ENCODE measurements around the gene PSMB11. TPM values are rescaled to one million over a fixed set of nuclear protein-coding genes. Genes with fewer than 3 reads are reported as not detected.

PSMB11 gene
- total RNA-seq, 6 experiments from 2014 or later, result 0.12 TPM; not detected in 5

DNA sequence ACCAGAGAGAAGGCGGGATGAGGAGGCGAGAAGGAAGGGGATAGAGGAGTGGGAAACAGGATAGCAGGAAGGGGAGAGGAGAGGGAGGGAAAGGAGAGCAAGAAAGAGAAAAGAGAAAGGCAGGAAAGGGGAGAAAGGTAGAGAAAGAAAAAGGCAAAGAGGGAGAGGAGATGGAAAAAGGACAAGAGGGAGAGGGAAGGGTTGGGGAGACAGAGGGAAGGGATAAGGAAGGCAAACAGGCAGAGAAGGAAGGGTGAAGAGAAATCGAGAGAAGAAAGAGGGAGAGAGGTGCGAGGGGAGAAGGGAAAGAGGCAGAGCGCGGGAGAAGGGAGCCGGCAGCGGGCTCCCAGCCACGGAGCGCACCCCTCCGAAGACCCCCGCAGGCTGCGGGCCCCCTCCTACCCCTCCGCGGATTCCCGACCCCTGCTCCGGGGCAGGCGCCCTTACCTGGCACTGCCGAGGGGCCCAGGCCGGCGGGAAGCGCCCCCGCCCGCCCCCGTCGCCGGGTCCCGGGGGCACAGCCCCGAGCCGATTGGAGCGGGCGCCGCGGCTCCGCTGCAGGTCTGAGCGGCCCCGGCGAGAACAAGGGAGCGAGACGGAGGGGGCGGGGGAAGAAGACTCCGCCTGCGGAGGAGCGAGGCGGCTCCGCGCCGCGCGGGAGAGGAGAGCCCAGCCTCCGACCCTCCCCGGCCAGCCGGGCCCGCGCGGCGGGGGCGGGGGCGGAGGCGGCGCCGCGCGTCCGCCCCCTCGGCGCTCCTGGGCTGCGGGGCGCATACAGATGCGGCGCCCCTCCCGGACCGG, 15.1 kb downstream of the PSMB11 start, which contains the start of gene CDH24:
CDH24 (minus strand) TSS at position 565 of the 801 bp plus-strand sequence. CDS start 1,787 bp downstream, outside the sequence.
- peak within 1 kb of the TSS; percentile 73 for H3K27ac Mint-ChIP-seq
- DNase-seq, result peak; percentile 26
- peaks cover 6% of the 10 kb centered on the region for H3K27me3 Mint-ChIP-seq (ENCODE audit: insufficient read depth)
- H3K9me3 Mint-ChIP-seq, result no peaks in the 10 kb centered on the region
- H3K36me3 Mint-ChIP-seq (ENCODE audit: low read depth), result peaks cover 9% of the 10 kb centered on the region
- peaks cover 39% of the 10 kb centered on the region for H3K4me1 Mint-ChIP-seq (ENCODE audit: low read depth)
- no peak for TF ChIP-seq CTCF (IDR thresholded peaks at IDR 0.05)
- peak within 1 kb of the TSS; percentile 88 for H3K4me3 Mint-ChIP-seq

DNA sequence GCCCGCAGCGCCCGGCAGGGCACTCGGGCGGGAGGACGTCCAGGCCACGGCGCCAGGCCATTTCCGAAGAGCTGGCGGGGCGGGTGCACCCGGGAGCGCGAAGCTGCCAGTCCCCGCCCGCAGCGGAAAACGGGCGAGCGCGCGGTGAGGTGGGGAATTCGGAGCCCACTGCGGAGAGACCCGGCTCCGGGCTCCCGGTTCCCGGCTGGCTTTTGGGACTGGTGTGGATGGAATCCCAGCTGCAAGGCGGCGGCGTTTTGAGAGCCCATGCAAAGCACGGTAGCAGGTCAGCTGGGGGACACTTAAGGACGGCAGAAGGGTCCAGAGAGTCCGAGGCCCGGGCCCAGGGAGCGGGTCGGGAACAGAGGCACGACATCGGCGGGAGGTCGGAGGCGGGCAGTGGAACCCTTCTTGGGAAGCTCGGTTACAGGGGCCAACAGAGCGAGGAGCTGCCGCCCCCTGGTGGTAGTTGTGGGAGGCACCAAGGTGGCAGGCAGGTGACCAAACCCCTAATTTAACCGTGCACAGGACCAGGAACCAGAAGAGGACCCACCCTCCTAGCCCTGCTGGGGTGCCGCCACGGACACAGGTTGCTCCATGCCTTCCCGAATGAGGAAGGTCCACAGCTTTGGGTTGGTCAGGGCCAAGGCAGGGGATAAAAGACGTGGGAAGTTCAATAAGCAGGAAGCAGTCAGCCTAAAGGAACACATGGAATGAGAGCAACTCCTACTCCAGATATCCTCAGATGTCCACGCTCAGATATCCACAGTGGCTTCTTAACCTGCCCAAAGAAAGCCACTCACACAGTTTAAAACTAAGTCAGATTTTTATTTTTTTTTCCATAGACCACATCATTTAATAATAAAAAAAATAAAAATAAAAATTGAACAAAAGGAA, 16.0 kb downstream of the PSMB11 start:
- peak overlapping the region; percentile 85 for H3K4me3 Mint-ChIP-seq
- H3K27ac Mint-ChIP-seq, result peak overlapping the region; percentile 73
- TF ChIP-seq CTCF (IDR thresholded peaks at IDR 0.05), result peak; percentile 99
- DNase-seq, result peak; percentile 65
- H3K27me3 Mint-ChIP-seq (ENCODE audit: insufficient read depth), result peaks cover 4% of the 10 kb centered on the region
- H3K4me1 Mint-ChIP-seq (ENCODE audit: low read depth), result peaks cover 47% of the 10 kb centered on the region
- H3K9me3 Mint-ChIP-seq, result no peaks in the 10 kb centered on the region
- peaks cover 17% of the 10 kb centered on the region for H3K36me3 Mint-ChIP-seq (ENCODE audit: low read depth)

DNA sequence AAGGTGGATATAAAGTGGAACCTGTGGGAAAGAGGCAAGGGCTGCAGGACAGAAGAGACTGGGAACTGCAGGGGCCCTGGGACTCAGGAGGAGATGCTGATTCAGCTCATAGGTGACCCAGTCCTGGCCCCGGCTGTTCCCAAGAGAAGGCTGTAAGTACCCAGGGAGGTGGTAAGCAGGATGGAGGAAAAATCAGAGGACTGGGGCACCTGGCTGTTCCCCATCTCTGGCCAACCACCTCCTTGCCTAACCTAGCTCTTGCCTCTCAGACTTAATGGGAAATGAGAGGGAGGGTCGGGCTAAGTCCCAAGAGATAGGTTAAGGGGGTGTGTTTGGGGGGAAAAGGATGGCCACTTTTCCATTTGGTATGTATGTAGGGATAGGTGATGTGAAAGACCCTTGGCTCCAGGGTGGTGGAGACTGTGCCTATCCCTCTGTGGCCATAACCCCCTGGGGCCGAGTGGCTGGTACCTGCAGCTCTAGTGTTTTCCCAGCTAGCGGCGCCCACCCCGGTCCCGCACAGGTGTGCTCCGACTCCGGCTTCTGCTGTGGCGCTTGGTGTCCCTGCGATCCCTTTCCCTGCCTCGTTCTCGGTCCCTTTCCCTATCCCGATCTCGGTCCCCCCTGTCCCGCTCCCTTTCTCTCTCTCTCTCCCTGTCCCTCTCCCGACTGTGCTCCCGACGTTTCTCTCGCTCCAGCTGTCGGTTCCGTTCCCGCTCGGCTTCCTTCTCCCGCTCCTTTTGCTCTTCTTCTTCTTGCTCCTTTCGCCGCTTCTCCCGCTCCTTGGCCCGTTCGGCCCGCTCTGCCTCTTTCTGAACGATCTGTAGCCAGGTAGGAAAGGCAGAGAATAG, 16.9 kb downstream of the PSMB11 start:
- H3K9me3 Mint-ChIP-seq, result no peaks in the 10 kb centered on the region
- no peak overlapping the region for H3K4me3 Mint-ChIP-seq
- H3K27me3 Mint-ChIP-seq (ENCODE audit: insufficient read depth), result peaks cover 4% of the 10 kb centered on the region
- peak overlapping the region; percentile 73 for H3K27ac Mint-ChIP-seq
- no peak for TF ChIP-seq CTCF (IDR thresholded peaks at IDR 0.05)
- H3K36me3 Mint-ChIP-seq (ENCODE audit: low read depth), result peaks cover 26% of the 10 kb centered on the region
- peaks cover 56% of the 10 kb centered on the region for H3K4me1 Mint-ChIP-seq (ENCODE audit: low read depth)
- DNase-seq, result no peak

- Mint-ChIP-seq H3K36me3 (ENCODE audit: low read depth) (peaks cover 34% of the 10 kb centered on the region), H3K4me1 (ENCODE audit: low read depth) (peaks cover 60% of the 10 kb centered on the region), H3K9me3 (no peaks in the 10 kb centered on the region), H3K27ac (peak overlapping the region; percentile 46; the same call in 1 of the 2 replicates), H3K27me3 (ENCODE audit: insufficient read depth) (peaks cover 4% of the 10 kb centered on the region), H3K4me3 (no peak overlapping the region)
- DNase-seq, result no peak
- TF ChIP-seq CTCF (IDR thresholded peaks at IDR 0.05), result no peak
Observed at GRCh38 chr14:23060536-23061260, 18.7 kb downstream of the PSMB11 start.
